COLO668 (cell line): ENCODE measurements around the gene SOX1.

ENCODE experiments used
- DNase-seq: peaks from one replicate; lab custom pipeline; 2025; ENCODE audit not compliant: unreplicated experiment; lab: John Stamatoyannopoulos, UW

The SOX1 gene

GRCh38 chr13:112058519-112058873, 8.5 kb upstream of the SOX1 start:
- DNase-seq = peak; percentile 84

- no peak for DNase-seq
Measured at GRCh38 chr13:112058941-112059340, 8.0 kb upstream of the SOX1 start.

GRCh38 chr13:112059457-112060281, 7.3 kb upstream of the SOX1 start:
- no peak for DNase-seq

GRCh38 chr13:112060282-112060830, 6.6 kb upstream of the SOX1 start:
- no peak for DNase-seq

GRCh38 chr13:112060899-112061366, 6.0 kb upstream of the SOX1 start:
- no peak for DNase-seq

GRCh38 chr13:112061367-112062061, 5.4 kb upstream of the SOX1 start:
- no peak for DNase-seq

GRCh38 chr13:112062072-112062567, 4.8 kb upstream of the SOX1 start:
- DNase-seq = no peak

GRCh38 chr13:112062571-112063570, 4.1 kb upstream of the SOX1 start:
- DNase-seq = no peak

- DNase-seq = no peak
Measured at GRCh38 chr13:112063807-112064206, 3.1 kb upstream of the SOX1 start.

- DNase-seq = peak; percentile 92
Measured at GRCh38 chr13:112064222-112064621, 2.7 kb upstream of the SOX1 start.

GRCh38 chr13:112065521-112065866, 1.5 kb upstream of the SOX1 start:
- DNase-seq = no peak

- DNase-seq = peak; percentile 90
Measured at GRCh38 chr13:112065867-112066623, 904 bp upstream of the SOX1 start.

GRCh38 chr13:112066624-112067004, 335 bp upstream of the SOX1 start:
- DNase-seq = peak; percentile 100

GRCh38 chr13:112067871-112068539, 1.1 kb downstream of the SOX1 start:
- DNase-seq = peak; percentile 95

- DNase-seq = peak; percentile 85
Measured at GRCh38 chr13:112068540-112069060, 1.7 kb downstream of the SOX1 start.

- peak; percentile 82 for DNase-seq
Measured at GRCh38 chr13:112069061-112069844, 2.3 kb downstream of the SOX1 start.

- DNase-seq = peak; percentile 65
Measured at GRCh38 chr13:112069845-112070251, 2.9 kb downstream of the SOX1 start.

- DNase-seq = peak; percentile 72
Measured at GRCh38 chr13:112071102-112071722, 4.3 kb downstream of the SOX1 start.
